ENCODE results near the gene SYCP2. TPM values are rescaled to one million over a fixed set of nuclear protein-coding genes. Genes with fewer than 3 reads are reported as not detected.
A peak's percentile ranks its signal among the peaks of the same experiment; 100 is the strongest.

SYCP2 gene
- total RNA-seq, 1 experiment from 2014 or later = 0.70 TPM

- Histone ChIP-seq H3K18ac (ENCODE audit: insufficient read length, low read depth, low read length) (no peak overlapping the region), H2BK5ac (ENCODE audit: insufficient read length, low read length) (no peak overlapping the region), H4K5ac (ENCODE audit: insufficient read length, low read depth, low read length) (no peak overlapping the region), H3K27me3 (ENCODE audit: insufficient read depth, low read length) (peaks cover 7% of the 10 kb centered on the region; the same call in 1 of the 2 replicates), H3K23me2 (ENCODE audit: insufficient read length, low read depth, low read length, poor library complexity, severe bottlenecking) (peaks cover 4% of the 10 kb centered on the region), H3K23ac (ENCODE audit: insufficient read length, low read depth, low read length) (no peak overlapping the region), H3K79me1 (ENCODE audit: insufficient read depth, low read depth, low read length, poor library complexity, severe bottlenecking) (no peaks in the 10 kb centered on the region), H4K91ac (ENCODE audit: insufficient read length, low read depth, low read length) (no peak overlapping the region), H3K79me2 (ENCODE audit: insufficient read depth, low read length) (no peaks in the 10 kb centered on the region), H3K9me3 (ENCODE audit: control insufficient read depth, low read depth, low read length) (no peaks in the 10 kb centered on the region), H3K9ac (ENCODE audit: extremely low read depth, insufficient read length, low read length) (peak overlapping the region; percentile 75), H2AK5ac (ENCODE audit: insufficient read length, low read length) (no peak overlapping the region), H3K27ac (ENCODE audit: insufficient read length, low read depth, low read length) (no peak overlapping the region), H2BK20ac (ENCODE audit: low read depth, low read length, poor library complexity, severe bottlenecking) (no peak overlapping the region), H3K4me2 (ENCODE audit: insufficient read depth, insufficient read length, low read length) (peak overlapping the region; percentile 67), H4K20me1 (ENCODE audit: control insufficient read depth, insufficient read depth, insufficient read length) (no peaks in the 10 kb centered on the region), H3K4ac (ENCODE audit: low read depth, low read length) (no peak overlapping the region), H2BK120ac (ENCODE audit: low read depth, low read length, poor library complexity, severe bottlenecking) (no peak overlapping the region), H3K56ac (ENCODE audit: insufficient read length, low read depth, low read length) (no peak overlapping the region), H3K4me1 (ENCODE audit: insufficient read depth, low read length) (no peaks in the 10 kb centered on the region), H2BK15ac (ENCODE audit: low read depth, low read length) (no peak overlapping the region), H2AFZ (ENCODE audit: low read length) (peak overlapping the region; percentile 11), H3T11ph (ENCODE audit: low read length) (no peak overlapping the region), H3K14ac (ENCODE audit: insufficient read depth, low read length) (peak overlapping the region; percentile 75; the same call in 1 of the 2 replicates), H4K8ac (replicated peaks; ENCODE audit: insufficient read length, low read depth, low read length) (no peak overlapping the region), H2BK12ac (ENCODE audit: insufficient read length, low read depth, low read length) (no peak overlapping the region)
- no peak for TF ChIP-seq CTCF (conservative IDR thresholded peaks at IDR 0.05)
- Mint-ChIP-seq H3K36me3 (ENCODE audit: insufficient read depth in 1 of 3, low read depth in 3 of 3) (peaks cover 13 to 27% (median 24%) of the 10 kb centered on the region in 3 experiments), H3K4me3 (peak overlapping the region; percentile 84 to 94), H3K4me1 (peaks cover 17 to 20% of the 10 kb centered on the region in 2 experiments), H3K9me3 (peaks cover 6% of the 10 kb centered on the region in 2 experiments; a peak in 3 of 5 replicates), H3K27me3 (ENCODE audit: low read depth) (peaks cover 22% of the 10 kb centered on the region), H3K27ac (peak overlapping the region in 2 of 3 experiments; percentile 96 to 99; a peak in 4 of 7 replicates)
- DNase-seq = no peak
- WGBS (ENCODE audit: extremely low coverage, insufficient read length, low lambda C conversion rate) = no CpG with 5 or more reads among the region's 4 CpGs
These were observed 7.5 kb upstream of the SYCP2 start for GRCh38 chr20:59940956-59941294.

All from H9 (cell line).